ENCODE results near the gene ISYNA1. TPM values are rescaled to one million over a fixed set of nuclear protein-coding genes. Genes with fewer than 3 reads are reported as not detected.
A peak's percentile ranks its signal among the peaks of the same experiment; 100 is the strongest.

Gene ISYNA1
- total RNA-seq, 4 donors from 2014 or later: 5.1 to 29.1 (median 7.8) TPM

DNA sequence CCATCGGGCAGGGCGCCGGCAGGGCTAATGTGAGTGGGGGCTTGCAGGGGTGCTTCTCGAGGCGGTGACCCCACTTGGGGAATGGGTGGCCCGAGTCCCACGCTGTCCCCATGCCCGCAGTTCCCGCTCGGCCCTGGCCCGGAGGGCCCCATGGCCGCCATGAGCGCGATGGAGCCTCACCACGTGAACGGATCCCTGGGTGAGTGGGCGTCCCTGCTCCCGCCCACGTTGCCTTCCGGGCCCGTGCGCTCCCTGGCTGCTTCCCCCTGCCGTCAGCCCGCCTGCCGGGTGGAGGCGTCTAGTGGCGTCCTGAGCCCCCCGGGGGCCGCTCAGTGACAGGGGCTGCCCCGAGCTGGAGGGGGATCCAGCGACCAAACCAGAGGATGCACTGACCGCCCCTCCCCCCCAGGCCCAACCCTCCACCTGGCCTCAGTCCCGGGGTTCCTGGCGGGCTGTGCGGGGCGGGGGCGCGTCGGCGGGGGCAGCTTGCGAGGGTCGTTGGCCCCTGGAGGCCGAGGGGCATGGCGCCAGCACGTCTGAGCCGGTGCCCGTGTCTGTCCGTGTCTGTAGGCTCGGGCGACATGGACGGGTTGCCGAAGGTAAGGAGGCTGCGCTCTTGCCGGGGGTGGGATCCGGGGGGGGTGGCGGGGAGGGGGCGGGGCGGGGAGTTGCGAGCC, 4.8 kb downstream of the ISYNA1 start:
- Histone ChIP-seq H3K9me3 (no peaks in the 10 kb centered on the region), H3K27ac (peak overlapping the region in 3 of 4 donors; percentile 18 to 50 (median 48)), H3K27me3 (peaks cover under 1 to 11% (median 11%) of the 10 kb centered on the region in 3 donors), H3K4me1 (peaks cover under 1 to 21% of the 10 kb centered on the region in 2 donors), H3K36me3 (no peaks in the 10 kb centered on the region), H3K4me3 (peak overlapping the region; percentile 27 to 49 (median 44))
- TF ChIP-seq POLR2A (IDR thresholded peaks at IDR 0.05): no peak
- TF ChIP-seq, protein P1, sequence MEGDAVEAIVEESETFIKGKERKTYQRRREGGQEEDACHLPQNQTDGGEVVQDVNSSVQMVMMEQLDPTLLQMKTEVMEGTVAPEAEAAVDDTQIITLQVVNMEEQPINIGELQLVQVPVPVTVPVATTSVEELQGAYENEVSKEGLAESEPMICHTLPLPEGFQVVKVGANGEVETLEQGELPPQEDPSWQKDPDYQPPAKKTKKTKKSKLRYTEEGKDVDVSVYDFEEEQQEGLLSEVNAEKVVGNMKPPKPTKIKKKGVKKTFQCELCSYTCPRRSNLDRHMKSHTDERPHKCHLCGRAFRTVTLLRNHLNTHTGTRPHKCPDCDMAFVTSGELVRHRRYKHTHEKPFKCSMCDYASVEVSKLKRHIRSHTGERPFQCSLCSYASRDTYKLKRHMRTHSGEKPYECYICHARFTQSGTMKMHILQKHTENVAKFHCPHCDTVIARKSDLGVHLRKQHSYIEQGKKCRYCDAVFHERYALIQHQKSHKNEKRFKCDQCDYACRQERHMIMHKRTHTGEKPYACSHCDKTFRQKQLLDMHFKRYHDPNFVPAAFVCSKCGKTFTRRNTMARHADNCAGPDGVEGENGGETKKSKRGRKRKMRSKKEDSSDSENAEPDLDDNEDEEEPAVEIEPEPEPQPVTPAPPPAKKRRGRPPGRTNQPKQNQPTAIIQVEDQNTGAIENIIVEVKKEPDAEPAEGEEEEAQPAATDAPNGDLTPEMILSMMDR (IDR thresholded peaks at IDR 0.05 in 4 of 5, conservative IDR thresholded peaks at IDR 0.05 in 1 of 5): no peak
- no peak for DNase-seq
- intact Hi-C loops (cut with DNase I; ENCODE audit: low total_unique reads): no loop called here
- no peak for ATAC-seq
- in situ Hi-C loops (cut with MboI; ENCODE audit: low sequenced_read_pairs in 4 of 4): no loop called here

DNA sequence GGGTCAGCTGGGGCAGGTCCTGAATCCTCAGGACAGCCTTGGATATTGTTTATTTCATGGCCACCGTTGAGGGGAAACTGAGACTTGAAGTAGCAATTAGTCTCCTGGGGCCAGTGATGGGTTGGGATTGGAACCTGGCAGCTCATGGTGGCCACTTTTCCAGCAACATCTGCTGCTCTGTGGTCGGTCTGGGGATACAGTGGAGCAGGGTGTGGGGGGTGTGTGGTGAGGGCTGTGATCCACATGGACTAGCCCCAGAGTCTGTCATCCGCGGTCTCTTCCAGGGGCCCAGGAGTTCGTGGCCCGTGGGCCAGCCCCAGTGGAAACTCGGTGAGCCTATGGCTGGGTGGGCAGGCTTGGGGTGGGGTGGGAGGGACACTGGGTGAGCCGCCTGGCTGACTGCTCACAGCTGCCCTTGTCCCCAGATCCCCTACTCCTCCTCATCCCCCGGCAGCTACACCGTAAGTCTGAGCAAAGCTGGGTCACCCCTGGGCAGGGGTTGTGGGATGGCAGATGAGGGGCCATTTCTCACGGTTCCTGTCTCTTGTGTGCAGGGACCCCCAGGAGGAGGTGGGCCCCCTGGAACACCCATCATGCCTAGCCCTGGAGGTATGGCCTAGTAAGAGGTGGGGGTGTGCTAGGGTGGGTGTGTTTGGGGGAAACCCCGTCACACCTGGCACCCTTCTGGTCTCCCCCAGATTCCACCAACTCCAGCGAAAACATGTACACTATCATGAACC, 5.5 kb downstream of the ISYNA1 start:
- intact Hi-C loops (cut with DNase I; ENCODE audit: low total_unique reads) (no loop called here), in situ Hi-C loops (cut with MboI; ENCODE audit: low sequenced_read_pairs in 4 of 4) (no loop called here)
- Histone ChIP-seq H3K9me3 (no peaks in the 10 kb centered on the region), H3K27ac (peak overlapping the region in 1 of 4 donors; percentile 48), H3K27me3 (peaks cover 0 to 10% (median 4%) of the 10 kb centered on the region in 3 donors), H3K4me1 (peaks cover 0 to 16% of the 10 kb centered on the region in 2 donors), H3K4me3 (peak overlapping the region in 1 of 4 donors; percentile 44), H3K36me3 (no peaks in the 10 kb centered on the region)
- DNase-seq: no peak
- no peak for ATAC-seq
- TF ChIP-seq POLR2A (IDR thresholded peaks at IDR 0.05): no peak
- TF ChIP-seq, protein P1 (IDR thresholded peaks at IDR 0.05 in 4 of 5, conservative IDR thresholded peaks at IDR 0.05 in 1 of 5): no peak

DNA sequence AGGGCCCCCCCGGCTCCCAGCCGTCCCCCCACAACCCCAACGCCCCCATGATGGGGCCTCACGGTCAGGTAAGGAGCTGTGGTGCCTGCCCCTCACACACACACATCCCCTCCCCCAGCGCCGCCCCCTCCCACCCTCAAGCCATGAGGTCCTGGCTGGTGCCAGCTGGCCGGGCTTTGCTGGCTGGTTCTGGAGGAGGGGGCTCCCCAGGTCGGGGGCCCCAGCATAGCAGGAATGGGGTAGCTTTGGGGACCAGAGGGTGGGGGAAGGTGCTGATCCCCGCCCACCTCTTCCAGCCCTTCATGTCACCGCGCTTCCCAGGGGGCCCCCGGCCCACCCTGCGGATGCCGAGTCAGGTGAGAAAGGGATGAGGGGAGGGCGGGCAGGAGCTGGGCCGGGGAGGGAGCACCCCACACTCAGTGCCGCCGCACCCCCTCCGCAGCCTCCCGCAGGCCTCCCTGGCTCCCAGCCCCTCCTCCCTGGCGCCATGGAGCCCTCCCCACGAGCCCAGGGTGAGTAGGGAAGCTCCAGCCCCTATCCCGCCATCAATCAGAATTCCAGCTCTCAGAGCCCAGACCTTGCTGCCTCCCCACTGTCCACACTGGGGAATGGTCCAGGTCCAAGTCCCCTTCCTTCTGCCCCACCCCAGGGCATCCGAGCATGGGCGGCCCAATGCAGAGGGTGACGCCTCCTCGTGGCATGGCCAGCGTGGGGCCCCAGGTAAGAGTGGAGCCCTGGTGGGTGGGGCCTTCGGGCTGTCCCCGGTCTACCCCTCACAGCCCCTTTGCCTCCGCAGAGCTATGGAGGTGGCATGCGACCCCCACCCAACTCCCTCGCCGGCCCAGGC, 6.4 kb downstream of the ISYNA1 start:
- no peaks in the 10 kb centered on the region for H3K9me3 ChIP-seq
- TF ChIP-seq POLR2A (IDR thresholded peaks at IDR 0.05): no peak
- TF ChIP-seq, protein P1 (IDR thresholded peaks at IDR 0.05 in 4 of 5, conservative IDR thresholded peaks at IDR 0.05 in 1 of 5): no peak
- peaks cover 0 to 10% (median 0%) of the 10 kb centered on the region in 3 donors for H3K27me3 ChIP-seq
- H3K27ac ChIP-seq: no peak overlapping the region
- H3K36me3 ChIP-seq: no peaks in the 10 kb centered on the region
- intact Hi-C loops (cut with DNase I; ENCODE audit: low total_unique reads): no loop called here
- ATAC-seq (no peak), DNase-seq (no peak)
- in situ Hi-C loops (cut with MboI; ENCODE audit: low sequenced_read_pairs in 4 of 4): no loop called here
- H3K4me1 ChIP-seq: peaks cover 2 to 15% of the 10 kb centered on the region in 2 donors
- no peak overlapping the region for H3K4me3 ChIP-seq

DNA sequence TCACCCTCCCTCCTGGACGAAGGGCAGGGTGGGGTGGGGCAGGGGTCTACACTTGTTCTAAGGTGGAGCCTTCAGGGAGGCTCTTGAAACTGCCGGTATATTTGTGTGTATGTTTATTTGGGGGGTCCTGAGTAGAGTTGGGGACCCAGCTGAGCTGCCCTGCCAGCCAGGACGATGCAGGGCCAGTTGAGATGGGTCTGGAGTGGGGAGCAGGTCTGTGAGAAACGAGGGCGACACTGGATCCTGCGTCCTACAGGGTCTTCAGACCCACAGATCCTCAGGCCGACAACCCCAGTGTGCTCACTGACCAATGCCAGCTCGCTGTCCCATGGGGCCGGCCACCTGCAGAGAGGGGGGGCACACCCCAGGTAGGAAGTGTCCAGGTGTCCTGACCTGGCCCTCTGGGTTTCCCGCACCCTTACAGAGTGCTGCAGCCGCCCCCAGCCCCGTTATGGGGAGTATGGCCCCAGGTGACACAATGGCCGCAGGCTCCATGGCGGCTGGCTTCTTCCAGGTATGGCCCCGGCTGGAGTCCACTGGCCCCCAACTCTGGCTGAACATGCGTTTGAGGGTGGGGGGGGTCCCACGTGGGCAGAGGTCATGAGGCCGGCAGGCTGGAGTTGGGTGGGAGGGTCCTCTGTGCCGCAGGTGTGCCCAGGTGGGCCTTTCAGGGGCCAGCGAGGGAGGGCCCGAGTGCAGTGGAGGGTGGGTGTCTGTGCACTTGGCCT, 7.4 kb downstream of the ISYNA1 start:
- no peak for TF ChIP-seq POLR2A (IDR thresholded peaks at IDR 0.05)
- TF ChIP-seq, protein P1 (IDR thresholded peaks at IDR 0.05 in 4 of 5, conservative IDR thresholded peaks at IDR 0.05 in 1 of 5): no peak
- in situ Hi-C loops (cut with MboI; ENCODE audit: low sequenced_read_pairs in 4 of 4) (no loop called here), intact Hi-C loops (cut with DNase I; ENCODE audit: low total_unique reads) (no loop called here)
- ATAC-seq: no peak
- DNase-seq: no peak
- Histone ChIP-seq H3K27ac (no peak overlapping the region), H3K27me3 (peaks cover 0 to 10% (median 0%) of the 10 kb centered on the region in 3 donors), H3K4me1 (peaks cover 12 to 25% of the 10 kb centered on the region in 2 donors), H3K4me3 (no peak overlapping the region), H3K9me3 (no peaks in the 10 kb centered on the region), H3K36me3 (no peaks in the 10 kb centered on the region)
